ENCODE measurements around the gene PSTPIP2. TPM values are rescaled to one million over a fixed set of nuclear protein-coding genes. Genes with fewer than 3 reads are reported as not detected.

The PSTPIP2 gene
- total RNA-seq, 1 experiment from 2014 or later: not detected

GRCh38 chr18:46072959-46073358, 899 bp upstream of the PSTPIP2 start:
- H3K36me3 ChIP-seq (ENCODE audit: low read depth): no peaks in the 10 kb centered on the region
- ChIA-PET CTCF (interaction anchor here (1.2 kb wide), 1 partner anchor 407 kb away, joined by 3 read pairs; no protein-coding TSS in a partner anchor), POLR2A (ENCODE audit: unreplicated experiment) (no interaction called here)
- 0 out of 2 replicates have a peak, but pooled peaks cover 3% of the 10 kb centered on the region for H3K4me1 ChIP-seq (replicated peaks; ENCODE audit: insufficient read depth)
- H3K27ac ChIP-seq: no peak overlapping the region
- H3K4me3 ChIP-seq: no peak overlapping the region
- intact Hi-C loops (cut with micrococcal nuclease; ENCODE audit: unreplicated experiment): loop anchor here (5.0 kb wide), 2 partner anchors 101 to 406 kb away; no protein-coding TSS in a partner anchor
- H3K79me2 ChIP-seq (ENCODE audit: low read depth): no peaks in the 10 kb centered on the region
- H3K9me3 ChIP-seq (ENCODE audit: insufficient read depth, low read depth): no peaks in the 10 kb centered on the region
- no peak overlapping the region for H3K4me2 ChIP-seq
- TF ChIP-seq, protein P1, sequence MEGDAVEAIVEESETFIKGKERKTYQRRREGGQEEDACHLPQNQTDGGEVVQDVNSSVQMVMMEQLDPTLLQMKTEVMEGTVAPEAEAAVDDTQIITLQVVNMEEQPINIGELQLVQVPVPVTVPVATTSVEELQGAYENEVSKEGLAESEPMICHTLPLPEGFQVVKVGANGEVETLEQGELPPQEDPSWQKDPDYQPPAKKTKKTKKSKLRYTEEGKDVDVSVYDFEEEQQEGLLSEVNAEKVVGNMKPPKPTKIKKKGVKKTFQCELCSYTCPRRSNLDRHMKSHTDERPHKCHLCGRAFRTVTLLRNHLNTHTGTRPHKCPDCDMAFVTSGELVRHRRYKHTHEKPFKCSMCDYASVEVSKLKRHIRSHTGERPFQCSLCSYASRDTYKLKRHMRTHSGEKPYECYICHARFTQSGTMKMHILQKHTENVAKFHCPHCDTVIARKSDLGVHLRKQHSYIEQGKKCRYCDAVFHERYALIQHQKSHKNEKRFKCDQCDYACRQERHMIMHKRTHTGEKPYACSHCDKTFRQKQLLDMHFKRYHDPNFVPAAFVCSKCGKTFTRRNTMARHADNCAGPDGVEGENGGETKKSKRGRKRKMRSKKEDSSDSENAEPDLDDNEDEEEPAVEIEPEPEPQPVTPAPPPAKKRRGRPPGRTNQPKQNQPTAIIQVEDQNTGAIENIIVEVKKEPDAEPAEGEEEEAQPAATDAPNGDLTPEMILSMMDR (conservative IDR thresholded peaks at IDR 0.05): no peak
- TF ChIP-seq EZH2 (IDR thresholded peaks at IDR 0.05; ENCODE audit: low read depth): no peak
- no peak overlapping the region for H2AFZ ChIP-seq
- no peaks in the 10 kb centered on the region for H4K20me1 ChIP-seq (ENCODE audit: insufficient read depth)
- H3K27me3 ChIP-seq (ENCODE audit: insufficient read depth, low read depth): no peaks in the 10 kb centered on the region
- no peaks in the 10 kb centered on the region for H3K9me2 ChIP-seq (ENCODE audit: insufficient read depth)
- DNase-seq: no peak
- H3F3A ChIP-seq (ENCODE audit: insufficient read depth, low read depth): peaks cover 13% of the 10 kb centered on the region; the same call in 1 of the 2 replicates
- no TSS peak for BruUV-seq (replicated peaks)

DNA sequence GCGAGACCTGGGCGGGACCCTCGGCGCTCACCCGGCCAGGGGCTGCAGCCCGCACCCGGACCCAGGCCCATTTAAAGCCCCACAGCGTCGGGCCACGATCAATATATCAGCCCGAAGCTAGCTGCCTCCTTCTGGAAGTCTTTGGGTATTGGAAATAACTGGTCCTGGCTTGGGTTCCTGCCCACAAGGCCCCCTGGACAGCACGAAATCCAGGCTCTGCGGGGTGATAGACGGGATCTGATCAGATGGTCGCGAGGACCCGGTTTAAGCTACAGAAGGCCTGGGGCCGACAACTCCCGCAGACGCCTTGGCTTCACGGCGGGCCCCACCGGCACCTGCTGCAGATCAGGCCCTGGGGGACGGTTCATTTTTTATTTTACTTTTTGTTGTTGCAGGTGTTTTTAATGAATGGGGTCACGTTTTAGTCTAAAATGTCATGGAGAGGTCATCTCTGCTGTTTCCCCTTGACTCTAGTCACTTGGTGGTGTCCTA, 362 bp upstream of the PSTPIP2 start:
- H3K9me2 ChIP-seq (ENCODE audit: insufficient read depth): no peaks in the 10 kb centered on the region
- BruUV-seq (replicated peaks): no TSS peak
- DNase-seq: no peak
- no peaks in the 10 kb centered on the region for H3K27me3 ChIP-seq (ENCODE audit: insufficient read depth, low read depth)
- H3K79me2 ChIP-seq (ENCODE audit: low read depth): no peaks in the 10 kb centered on the region
- CTCF ChIA-PET: no interaction called here
- H3K9me3 ChIP-seq (ENCODE audit: insufficient read depth, low read depth): 0 out of 2 replicates have a peak, but pooled peaks cover 3% of the 10 kb centered on the region
- H3K4me1 ChIP-seq (replicated peaks; ENCODE audit: insufficient read depth): 0 out of 2 replicates have a peak, but pooled peaks cover 3% of the 10 kb centered on the region
- H3F3A ChIP-seq (ENCODE audit: insufficient read depth, low read depth): peaks cover 13% of the 10 kb centered on the region; the same call in 1 of the 2 replicates
- no peaks in the 10 kb centered on the region for H4K20me1 ChIP-seq (ENCODE audit: insufficient read depth)
- POLR2A ChIA-PET (ENCODE audit: unreplicated experiment): no interaction called here
- no peak overlapping the region for H3K27ac ChIP-seq
- H2AFZ ChIP-seq: no peak overlapping the region
- no peak overlapping the region for H3K4me2 ChIP-seq
- no peak overlapping the region for H3K4me3 ChIP-seq
- no peak for TF ChIP-seq EZH2 (IDR thresholded peaks at IDR 0.05; ENCODE audit: low read depth)
- TF ChIP-seq, protein P1 (conservative IDR thresholded peaks at IDR 0.05): no peak
- intact Hi-C loops (cut with micrococcal nuclease; ENCODE audit: unreplicated experiment): loop anchor here (5.0 kb wide), 2 partner anchors 100 to 405 kb away; no protein-coding TSS in a partner anchor
- no peaks in the 10 kb centered on the region for H3K36me3 ChIP-seq (ENCODE audit: low read depth)

DNA sequence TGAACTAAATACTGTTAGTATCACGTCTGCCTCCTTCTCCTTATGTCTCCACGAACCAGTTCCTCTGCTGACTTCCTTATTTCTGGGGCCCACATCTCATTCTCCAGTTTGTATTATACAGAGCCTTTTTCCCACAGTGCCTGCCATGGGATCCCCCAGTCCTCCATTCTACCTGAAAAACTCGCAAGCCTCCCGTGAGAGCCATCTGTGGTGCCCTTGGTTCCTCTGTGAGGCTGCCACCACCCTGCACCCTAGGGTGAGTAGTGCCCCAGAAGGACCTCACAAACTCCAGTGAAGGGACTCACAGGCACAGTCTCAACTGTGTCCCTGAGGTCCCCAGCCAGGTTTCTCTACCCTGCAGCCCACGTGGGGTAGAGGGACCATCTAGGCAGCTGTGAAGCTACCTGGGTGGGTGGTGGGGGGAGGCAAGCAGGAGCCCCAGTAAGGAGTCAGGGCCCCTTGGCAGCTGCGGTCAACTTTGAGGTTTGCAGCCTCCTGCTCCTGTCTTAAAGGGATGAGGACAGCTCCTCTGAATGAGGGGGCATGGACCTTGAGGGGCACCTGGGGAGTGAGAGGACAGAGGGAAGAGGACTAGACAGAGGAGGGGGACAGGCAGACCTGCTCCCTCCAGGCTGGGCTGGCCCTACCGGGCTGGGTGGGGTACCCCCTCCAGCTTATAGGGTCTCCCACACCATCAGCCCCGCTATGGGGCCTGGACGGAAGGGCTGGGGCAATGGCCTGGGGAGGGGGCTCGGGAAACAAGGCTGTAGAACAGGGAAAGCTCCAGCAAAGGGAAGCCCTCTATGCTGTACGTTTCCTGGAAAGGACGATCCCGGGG, 1.0 kb downstream of the PSTPIP2 start:
- ChIA-PET CTCF (interaction anchor here (0.6 kb wide), 1 partner anchor 117 kb away, joined by 3 read pairs; no protein-coding TSS in a partner anchor), POLR2A (ENCODE audit: unreplicated experiment) (no interaction called here)
- Histone ChIP-seq H3F3A (ENCODE audit: insufficient read depth, low read depth) (peaks cover 13% of the 10 kb centered on the region; the same call in 1 of the 2 replicates), H3K4me2 (no peak overlapping the region), H3K27ac (no peak overlapping the region), H3K4me3 (no peak overlapping the region), H3K36me3 (ENCODE audit: low read depth) (no peaks in the 10 kb centered on the region), H3K4me1 (replicated peaks; ENCODE audit: insufficient read depth) (0 out of 2 replicates have a peak, but pooled peaks cover 3% of the 10 kb centered on the region), H3K79me2 (ENCODE audit: low read depth) (no peaks in the 10 kb centered on the region), H3K9me3 (ENCODE audit: insufficient read depth, low read depth) (0 out of 2 replicates have a peak, but pooled peaks cover 3% of the 10 kb centered on the region), H2AFZ (no peak overlapping the region), H3K9me2 (ENCODE audit: insufficient read depth) (no peaks in the 10 kb centered on the region), H3K27me3 (ENCODE audit: insufficient read depth, low read depth) (no peaks in the 10 kb centered on the region), H4K20me1 (ENCODE audit: insufficient read depth) (no peaks in the 10 kb centered on the region)
- DNase-seq: no peak
- intact Hi-C loops (cut with micrococcal nuclease; ENCODE audit: unreplicated experiment): loop anchor here (5.0 kb wide), 2 partner anchors 99 to 404 kb away; no protein-coding TSS in a partner anchor
- no peak for TF ChIP-seq EZH2 (IDR thresholded peaks at IDR 0.05; ENCODE audit: low read depth)
- TF ChIP-seq, protein P1 (conservative IDR thresholded peaks at IDR 0.05): no peak
- BruUV-seq (replicated peaks): no TSS peak

Data from PC-9 (cell line).